Pulmonary artery endothelial cell (primary cell): ENCODE measurements around the gene NEUROG2. TPM values are rescaled to one million over a fixed set of nuclear protein-coding genes. Genes with fewer than 3 reads are reported as not detected.

ENCODE experiments used
- DNase-seq: peaks from one replicate; pipeline ENCODE4 v3.0.0-alpha.2; 2011; ENCODE audit warnings: low read depth, low spot score
- total RNA-seq: library from RNA; depleted of rRNA; stranded (reverse); fragments of >200 nt; gene quantifications from 2 replicates; pipeline ENCODE4 v1.2.3, GENCODE V29; 2014

NEUROG2 gene
- total RNA-seq, 1 donor from 2014 or later, result not detected

DNA sequence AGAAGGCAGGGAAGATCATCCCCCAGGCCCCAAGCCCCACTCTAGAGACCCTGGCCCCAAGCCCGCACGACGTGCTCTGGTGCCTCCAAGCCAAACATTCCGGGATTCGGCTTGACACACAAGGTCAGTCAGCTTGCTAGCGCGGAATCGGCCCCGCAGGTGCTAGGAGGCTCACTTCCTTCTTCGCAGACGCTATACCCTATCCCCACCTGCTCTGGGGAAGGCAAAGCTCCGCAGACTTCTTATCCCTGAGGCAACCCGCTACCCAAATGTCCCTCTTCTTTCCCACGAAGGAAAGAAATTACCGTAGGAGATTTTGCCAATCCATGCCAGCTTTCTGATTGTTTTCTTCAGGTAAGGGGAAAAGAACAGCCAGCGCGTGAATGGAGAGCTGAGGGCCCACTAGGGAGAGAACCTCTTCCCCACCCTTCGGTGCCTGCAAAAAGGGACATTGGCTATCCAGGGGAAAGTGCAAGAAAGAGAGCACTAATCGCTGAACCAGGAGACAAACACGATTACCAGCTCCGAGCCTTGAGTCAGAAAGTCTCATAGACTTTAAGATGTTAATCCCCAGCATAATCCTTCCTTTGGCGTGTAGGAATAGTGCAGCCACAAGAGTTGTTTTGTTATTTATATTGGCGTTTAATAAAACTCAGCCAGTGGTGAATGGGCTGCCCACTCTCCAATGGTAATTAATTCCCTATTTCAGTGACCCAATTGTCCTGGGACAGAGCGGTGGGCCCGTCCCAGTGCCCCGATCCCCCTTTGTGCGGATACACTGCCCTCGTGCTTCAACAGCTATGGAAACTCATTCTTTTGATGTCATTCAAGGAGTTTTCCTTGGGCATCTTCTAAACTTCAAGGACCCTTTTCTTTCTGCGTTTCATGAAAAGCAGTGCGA is 5.4 kb upstream of the NEUROG2 start:
- no peak for DNase-seq

DNA sequence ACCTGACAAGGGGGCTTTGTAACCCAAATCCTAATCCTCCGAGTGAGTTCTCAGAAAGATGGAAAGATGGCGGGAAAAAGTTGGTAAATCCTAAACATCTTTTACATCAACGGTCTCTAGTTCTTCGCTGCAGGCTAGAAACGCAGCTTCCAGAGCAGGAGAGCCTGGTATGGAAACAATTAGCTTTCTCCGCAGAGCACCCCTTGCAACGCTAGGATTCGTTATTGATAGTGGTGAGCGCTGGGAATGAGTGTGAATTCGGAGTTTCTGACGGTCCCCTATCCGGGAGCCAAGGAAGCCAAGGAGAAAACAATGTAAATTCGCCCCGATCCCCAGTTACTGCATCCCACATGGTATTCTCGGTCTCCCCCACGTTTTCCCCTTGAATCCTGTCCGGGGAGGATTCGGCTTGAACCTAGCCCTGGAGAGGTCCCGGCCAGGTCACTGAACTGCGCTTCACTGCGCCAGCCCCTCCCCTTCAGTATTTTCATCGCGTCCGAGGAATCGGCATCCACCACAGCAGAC is 4.7 kb upstream of the NEUROG2 start:
- DNase-seq, result no peak

DNA sequence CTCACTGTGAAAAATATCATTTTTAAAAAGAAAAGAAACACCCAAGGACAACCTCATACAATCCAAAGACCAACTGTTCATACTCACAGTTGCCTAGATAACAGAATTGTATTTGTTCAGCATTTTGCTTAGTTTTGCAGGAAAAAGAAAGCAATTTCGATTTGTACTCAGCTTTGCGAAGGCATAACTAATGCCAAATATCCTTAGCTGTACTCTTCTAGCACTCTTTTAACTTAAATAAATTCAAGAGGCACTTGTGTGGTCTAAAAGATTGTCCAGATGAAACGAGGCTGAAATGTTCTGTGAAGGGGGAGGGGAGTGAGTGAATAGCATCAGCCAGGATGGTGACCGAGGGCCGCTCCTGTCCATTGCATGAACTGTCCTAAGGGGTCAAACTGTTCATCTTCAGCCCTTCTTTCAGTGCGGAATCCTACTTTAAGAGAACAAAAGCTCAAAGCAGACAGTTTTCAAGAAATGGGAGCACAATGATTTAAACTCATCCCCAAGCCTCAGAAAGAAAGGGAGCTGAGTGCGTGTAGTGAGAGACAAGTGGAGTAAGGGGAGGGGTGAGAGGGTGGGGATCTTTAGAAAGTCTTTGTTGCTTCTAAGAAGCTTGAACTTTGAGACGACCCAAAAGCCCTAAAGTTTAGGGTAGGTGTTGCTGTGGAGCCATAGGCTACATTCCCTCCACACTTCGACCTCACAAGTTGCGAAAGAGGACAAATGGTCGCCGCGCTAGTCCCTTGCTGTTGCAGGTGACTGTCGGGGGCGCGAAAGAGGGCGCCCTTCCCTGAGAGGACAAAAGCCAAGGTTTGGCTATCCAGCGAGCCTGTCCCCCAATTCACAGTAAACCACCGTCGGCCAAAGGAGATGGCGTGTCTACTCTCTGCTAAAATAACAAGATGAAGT is 4.0 kb upstream of the NEUROG2 start:
- DNase-seq, result no peak

DNA sequence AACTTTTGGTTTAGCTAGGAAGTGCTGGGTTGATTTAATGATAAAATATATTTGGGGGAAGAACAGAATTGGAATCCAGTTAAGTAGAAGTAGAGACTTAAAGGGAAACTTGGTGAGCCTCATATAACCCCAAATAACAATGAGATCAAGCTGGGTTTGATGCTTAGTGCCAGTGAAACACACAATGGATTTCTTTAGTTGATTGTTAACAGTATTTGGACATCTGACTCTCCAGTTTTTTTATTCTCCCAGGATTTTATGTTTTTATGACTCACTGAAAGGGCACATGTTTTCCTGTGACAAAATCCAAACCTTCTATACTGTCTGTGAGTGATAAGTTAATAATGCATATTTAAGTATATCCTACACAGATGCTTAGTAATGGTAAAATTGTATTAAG is 2.7 kb upstream of the NEUROG2 start:
- no peak for DNase-seq

DNA sequence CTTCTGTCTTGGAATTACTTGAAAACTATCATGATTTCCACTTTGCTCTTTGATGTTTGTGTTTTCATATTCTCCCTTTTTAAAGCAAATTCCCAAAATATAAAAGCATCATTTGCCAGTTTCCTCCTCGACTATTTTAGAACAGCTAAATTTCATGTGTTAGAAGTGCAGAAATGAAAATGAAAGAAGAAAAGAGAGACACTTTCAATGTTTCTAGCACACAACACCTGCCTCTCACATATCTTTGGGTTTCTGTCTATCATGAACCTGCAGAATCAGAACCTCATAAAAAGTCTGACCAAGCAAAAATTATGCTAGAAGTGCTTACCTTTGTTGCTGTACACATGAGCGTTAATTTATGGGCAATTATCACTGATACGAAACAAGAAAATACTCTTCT is 1.9 kb upstream of the NEUROG2 start:
- DNase-seq, result no peak

DNA sequence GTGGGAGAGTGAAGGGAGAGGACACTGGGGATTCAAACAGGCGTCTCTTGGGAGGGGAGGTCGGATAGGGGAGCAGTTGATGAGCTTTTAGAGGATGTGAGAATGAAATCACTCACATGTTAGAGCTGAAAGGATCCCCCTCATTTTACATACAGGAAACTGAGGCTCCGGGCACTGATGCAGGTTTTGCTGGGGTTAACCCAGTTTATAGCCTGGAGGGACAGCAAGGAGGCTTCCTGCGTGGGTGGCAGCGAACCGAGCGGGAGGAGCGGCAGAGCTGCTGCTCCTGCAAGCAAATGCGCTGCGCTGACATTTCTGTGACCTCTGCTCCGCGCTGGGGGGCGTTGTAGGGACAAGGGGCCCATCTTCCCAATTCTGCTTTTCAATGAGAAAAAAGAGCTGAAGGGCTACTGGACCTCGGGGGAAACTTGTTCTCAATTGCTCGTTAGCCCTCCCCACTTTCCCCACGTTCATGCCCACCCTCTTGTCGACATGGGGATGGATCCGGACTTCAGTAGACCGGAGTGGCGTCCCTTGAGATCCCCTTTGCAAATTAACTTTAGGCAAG is 1.2 kb upstream of the NEUROG2 start:
- DNase-seq, result no peak

DNA sequence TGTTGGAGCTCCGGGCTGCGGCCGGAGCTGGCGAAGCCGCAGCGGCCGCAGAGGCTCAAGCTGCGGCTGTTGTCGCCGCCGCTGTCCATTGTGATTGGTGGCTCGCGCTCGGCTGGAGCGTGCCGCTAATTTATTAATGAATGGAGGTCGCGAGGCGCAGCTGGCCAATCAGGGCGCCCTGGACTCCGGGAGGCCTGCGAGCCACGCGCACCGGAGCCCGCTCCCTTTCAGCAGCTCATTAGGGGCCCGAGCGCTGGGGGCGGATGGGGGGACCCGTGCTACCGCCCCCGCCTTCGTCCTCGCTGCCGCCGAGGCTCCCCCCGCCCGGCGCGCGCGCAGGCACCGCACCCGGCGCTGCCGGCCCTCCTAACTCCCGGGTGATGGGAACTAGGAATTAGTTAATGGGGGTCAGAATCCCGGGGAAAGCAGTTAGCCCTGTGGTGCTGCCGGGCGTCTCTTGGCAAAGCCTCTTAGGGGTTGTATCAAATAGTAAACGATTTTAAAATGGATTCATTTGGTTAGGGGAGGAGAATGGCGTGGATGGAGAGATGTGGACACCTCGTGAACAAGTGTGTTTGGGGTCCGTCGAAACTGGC is 589 bp upstream of the NEUROG2 start:
- DNase-seq, result no peak

DNA sequence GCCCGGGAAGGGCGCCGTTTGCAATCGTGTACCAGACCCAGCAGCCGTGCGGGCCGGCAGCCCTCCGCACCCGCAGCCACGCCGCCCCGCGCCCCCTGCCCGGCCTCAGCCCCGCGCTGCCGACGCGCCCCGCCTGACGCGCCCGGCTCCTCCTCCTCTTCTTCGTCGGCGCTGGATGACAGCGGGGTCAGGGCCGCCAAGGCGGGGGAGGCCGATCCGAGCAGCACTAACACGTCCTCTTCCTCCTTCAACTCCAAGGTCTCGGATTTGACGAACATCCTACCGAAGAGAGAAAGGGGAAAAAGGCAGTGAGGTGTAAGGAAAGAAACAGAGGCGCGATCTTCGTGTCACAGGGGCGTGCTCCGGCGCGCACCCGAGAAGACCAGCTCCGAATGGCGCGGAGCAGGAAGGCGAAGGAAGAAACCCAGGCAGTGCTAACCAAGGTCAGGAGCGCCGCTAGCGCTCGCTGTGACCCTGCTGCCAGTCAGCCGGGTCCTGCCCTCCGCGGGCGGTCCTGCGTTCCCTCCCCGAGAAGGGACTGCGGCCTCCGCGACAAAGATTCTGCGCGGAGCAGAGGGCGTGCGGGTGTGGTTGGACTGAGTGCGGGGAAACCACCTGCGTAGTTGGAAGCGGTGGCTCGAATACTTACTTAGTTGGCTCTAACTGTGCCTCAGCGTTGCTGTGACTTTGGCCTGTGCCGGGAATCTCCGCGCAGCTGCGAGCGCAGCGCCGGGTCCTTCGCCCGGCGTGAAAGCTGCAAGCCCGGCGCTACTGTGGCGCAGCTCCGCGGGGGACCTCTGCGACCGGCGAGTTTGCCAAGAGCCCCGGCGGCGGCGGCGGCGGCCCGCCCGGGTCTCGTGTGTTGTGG is 548 bp downstream of the NEUROG2 start:
- no peak for DNase-seq

DNA sequence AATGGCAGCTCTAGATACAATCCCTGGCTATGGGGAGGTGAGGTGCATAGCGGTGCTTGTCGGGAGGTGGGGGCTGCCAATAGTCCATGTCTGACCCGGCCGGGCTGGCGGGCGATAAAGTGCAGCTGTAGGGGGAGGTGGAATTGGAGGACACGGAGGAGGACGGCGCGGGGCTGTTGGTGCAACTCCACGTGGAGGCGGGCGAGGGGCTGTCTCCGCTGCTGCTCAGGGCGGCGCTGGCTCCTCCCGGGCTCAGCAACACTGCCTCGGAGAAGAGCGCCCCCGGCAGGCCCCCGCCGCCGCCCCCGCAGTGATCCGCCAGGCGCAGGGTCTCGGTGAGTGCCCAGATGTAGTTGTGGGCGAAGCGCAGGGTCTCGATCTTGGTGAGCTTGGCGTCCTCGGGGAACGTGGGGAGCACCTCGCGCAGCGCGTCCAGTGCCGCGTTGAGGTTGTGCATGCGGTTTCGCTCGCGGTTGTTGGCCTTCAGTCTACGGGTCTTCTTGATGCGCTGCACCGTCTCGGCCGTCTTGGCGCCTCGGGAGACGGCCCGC is 1.3 kb downstream of the NEUROG2 start:
- no peak for DNase-seq

DNA sequence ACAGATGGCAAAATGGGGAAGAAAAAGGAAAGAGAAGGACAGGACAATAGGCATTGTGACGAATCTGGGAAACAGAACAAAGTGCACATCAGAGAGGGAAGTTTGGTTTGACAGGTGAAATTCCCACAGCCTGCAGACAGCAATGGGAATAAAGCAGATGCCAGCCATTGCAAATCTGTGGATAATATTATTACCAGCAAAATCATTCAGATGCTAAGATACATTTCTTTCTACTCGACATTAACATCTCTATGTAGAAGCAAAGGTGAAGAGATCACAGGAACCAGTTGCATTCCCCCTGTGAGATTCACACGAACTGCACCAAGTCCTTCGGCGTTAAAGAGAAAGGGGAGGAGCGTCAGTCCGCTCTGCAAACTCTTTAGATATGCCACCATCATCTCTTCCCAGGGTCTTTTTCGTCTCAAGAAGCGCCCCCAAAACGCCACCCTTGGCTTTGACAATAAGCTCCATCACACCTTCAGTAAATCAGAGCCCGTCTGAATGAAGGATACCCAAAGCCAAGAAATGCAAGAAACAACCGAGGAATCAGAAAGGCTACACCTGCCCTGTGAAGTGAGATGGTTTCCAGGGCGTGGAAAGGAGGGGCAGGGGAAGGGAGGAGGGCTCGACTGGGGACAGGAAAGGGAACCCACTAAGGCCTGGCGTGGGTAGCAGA is 1.9 kb downstream of the NEUROG2 start:
- DNase-seq, result no peak

DNA sequence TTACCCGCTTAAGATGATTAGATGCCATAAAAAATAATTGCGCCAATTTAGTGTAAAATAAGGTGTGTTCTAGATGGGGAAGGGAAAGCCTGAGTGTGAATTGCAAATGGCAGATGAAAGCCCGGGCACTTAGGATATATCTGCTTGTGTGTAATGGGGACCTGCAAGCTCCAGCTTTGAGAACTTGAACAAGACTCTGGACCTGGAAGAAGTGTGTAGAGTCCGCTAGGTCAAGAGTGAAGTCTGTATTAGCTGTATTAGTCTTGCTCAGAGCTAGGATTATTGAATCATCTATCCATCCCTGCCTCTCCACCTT is 4.2 kb downstream of the NEUROG2 start:
- no peak for DNase-seq

DNA sequence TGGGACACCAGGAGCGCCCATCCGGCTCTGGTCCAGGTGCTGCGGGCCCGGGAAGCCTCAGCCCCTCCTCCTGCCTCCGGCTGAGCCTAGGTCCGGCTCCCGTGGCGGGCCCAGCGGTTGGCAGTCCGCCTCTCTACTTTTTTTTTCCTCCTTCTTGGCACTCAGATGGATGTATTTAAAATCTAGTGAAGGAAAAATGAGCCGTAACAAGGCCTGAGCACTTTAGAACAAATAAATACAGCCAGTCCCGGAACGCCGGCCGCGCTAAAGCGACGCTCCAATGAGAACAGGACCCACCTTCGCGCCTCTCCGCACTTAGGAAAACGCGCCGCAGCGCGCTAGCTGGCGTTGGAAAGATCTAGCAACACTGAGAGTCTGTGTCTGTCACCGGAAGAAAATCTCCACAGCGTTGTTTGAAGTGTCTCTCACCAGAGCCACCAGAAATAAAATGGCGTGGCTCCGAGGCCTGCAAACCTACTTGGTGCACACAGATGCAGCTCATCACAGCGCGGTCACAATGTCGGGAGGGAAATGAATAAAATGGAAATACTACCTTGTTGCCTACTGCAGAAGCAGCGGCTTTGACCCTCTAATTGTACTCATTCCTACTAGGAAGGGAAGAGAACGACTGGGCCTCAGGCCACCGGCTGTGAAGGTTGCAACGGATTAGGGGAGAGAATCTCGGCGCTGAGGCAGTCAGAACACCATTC is 4.7 kb downstream of the NEUROG2 start:
- no peak for DNase-seq

DNA sequence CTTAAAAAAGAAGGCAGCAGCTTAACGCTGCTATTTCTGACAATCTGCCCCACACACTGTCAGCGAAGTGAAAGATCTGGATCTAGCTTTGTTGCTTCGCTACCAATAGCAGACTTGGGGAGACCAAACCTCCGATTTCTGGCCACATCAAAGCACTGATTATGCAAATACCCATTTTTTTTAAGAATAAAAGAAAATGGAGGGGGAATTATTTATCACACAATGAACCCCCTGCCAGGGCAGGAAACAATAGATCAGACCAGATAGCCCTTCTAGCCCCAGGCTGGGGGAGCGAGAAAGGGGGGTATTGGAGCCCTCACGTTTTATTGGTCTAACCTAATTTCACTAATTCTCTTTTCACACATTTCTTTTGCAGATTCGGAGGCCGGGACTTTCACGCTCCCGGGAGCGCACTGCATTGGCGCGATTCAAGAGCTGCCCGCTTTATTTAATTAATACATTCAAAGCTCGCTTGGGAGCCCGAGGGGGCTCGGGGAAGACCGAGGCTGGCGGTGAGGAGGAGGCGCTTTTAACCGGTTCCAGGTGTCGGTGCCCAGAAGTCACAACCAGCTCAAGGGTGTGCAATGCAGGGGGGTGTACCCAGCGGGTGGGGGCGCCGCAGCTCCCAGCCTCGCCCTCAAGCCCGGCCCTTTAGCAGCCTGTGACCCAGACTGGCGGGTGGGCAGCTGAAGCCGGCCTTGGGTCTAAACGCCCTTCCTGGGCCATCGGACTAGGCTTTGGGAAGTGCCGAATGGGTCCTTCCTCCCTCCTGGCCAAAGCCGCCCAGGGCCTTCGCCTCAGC is 5.5 kb downstream of the NEUROG2 start:
- no peak for DNase-seq

DNA sequence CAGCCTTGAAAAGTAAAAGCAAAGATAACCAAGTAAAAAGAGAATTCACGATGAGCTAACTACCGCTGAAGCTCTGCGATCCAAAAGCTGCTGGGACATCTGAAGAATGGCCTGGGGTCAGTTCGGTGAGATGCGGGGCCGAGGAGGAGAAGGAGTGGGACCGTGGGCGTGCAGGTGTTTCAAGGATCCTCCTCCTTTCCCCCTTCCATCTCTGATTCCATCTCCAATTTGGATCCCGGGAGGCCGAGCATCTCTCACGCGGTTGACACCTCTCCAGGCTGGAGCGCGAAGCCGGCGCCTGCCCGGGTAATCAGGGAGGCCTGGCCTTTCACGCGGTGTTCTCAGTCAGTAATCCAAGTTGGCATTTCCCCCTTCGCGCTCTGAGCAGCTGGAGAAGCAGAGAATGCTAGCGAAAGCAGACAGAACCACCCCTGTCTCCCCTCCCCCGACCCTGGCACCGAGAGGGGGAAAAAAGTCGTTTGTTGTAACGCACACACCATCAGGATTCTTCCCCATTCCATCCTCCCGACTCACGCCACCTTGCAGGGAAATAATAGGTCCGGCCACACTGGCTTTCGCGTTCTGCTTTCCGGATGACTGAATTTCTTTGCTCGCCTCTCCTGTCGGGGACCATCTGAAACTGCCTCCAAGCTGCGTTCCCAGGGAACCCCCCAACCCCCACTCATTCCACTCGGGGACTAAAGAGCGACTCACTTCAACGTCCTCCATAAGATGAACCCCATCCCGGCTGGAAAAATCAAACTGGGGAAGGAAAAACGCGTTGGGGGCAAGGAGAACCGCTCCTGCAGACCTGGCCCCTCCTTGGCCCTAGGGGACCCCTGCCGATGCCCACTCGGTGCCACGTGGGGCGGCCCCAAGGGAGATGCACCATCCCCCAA is 6.5 kb downstream of the NEUROG2 start:
- no peak for DNase-seq

DNA sequence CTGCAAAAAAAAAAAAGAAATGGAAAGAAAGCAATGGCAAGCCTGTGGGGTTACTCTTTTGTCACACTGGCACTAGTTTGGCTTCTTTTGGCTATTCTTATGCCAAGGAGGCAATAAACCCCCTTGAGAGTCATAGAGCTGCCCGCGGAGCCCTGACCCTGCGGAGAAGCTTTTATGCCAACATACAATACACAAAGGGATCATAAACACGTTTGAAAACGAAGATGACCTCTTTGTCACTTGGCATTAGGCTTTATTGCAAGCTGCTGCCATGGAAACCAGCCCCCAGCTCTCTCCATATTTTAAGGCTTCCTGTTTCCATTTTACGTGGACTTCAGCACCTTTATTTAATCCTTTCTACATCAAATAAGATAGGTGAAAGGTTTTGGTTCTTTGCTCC is 7.6 kb downstream of the NEUROG2 start:
- no peak for DNase-seq

DNA sequence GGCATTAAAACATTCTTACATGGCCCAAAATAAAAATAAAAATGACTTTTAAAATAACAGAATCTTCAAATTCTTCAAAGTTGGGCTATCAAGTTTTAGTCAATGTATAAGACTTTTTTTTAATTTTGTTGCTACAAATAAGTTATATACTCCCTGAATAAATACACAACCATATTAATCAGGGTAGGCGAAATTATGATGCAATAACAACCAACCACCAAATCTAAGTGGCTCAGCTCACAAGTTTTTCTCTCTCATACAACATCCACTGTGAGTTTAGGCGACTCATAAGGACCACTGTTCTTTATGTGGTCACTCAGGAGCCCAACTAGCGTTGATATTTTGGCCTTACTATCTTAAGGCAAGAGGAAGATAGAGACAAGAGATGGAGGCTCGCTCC is 11.2 kb downstream of the NEUROG2 start:
- DNase-seq, result no peak

DNA sequence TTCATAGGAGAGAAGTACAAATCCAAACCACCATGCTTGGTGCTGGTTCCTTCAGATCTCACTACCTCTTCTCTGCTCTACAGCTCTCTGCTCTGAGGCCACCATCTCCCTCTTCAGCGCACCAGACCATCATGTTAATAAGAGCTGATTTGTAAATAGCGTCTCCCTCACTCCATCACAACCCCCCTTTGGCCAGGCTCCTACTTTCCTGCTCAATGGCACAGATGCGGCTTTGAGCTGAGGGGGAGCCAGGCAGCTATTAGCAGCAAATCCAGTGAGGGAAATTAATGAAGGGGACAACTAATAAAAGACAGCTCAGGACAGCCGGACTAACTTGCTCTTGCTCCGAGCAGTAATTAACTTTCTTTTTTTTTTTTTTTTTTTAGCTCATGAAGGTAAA is 13.1 kb downstream of the NEUROG2 start:
- DNase-seq, result no peak
